DMS114 treated with DMSO at 0.1 percent for 48 hours (cell line): Measurements from ENCODE around the gene MAP2K3.

Experiments used
- DNase-seq: peaks from one replicate; lab custom pipeline; 2025; ENCODE audit not compliant: unreplicated experiment; lab: John Stamatoyannopoulos, UW

MAP2K3 gene

DNA sequence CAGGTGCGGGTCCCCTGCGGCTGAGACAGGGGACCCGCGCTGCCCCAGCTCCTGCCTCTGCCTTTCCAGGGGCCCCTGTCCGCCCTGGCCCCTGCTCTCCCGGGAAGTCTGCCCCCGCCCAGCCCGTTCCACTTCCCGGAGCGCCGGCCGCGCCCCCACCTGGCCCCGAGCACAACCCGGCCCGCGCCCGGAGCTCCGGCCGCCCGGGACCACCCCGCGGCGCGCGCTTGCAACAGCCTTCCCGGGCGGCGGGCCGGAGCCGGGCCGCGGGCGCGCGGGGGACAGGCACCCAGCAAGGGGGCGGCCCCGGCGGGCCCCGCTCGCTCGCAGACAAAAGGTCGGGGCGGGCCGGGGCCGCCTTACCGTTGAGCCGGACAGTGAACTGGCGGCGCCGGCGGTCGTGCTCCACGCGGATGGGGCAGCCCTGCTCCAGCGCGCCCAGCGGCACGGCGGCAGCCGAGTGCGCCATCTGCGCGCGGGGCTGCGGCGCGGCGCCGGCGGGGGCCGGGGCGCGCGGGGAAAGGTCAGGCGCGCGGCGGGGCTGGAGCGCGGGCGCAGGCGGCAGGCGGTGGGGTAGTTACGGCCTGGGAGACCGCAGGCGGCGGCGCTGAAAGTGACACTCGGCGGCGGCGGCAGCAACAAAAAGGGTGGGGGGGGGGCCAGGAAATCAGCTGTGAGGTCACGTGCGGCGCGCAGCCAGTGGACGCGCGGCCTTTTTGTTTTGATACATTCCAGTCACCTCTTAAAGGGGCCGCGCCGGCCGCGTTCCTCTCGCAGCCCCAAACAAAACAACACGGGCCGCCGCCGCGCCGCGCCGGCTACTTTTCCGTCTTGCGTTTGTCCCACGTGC lies 31.5 kb upstream of the MAP2K3 start, which contains the start of gene NATD1:
Gene NATD1 (minus strand): TSS at position 615 of the 850 bp plus-strand sequence. CDS start 146 bp downstream, at position 469.
- DNase-seq: no peak

GRCh38 chr17:21253646-21254441 lies 30.7 kb upstream of the MAP2K3 start:
- no peak for DNase-seq

DNA sequence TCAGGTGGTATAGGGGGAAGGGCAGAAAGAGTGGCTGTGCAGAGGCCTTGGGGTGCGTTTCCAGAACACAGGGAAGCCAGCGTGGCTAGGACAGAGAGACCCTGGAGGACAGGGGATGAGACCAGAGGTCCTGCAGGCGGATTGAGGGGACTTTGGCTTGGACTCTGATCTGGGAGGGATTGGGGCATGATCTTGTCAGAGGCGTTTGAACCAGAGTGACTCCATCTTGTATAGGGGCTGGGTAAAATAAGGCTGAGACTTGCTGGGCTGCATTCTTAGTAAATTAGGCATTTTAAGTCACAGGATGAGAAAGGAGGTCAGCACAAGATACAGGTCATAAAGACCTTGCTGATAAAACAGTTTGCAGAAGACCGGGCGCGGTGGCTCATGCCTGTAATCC lies 25.9 kb upstream of the MAP2K3 start:
- no peak for DNase-seq

DNA sequence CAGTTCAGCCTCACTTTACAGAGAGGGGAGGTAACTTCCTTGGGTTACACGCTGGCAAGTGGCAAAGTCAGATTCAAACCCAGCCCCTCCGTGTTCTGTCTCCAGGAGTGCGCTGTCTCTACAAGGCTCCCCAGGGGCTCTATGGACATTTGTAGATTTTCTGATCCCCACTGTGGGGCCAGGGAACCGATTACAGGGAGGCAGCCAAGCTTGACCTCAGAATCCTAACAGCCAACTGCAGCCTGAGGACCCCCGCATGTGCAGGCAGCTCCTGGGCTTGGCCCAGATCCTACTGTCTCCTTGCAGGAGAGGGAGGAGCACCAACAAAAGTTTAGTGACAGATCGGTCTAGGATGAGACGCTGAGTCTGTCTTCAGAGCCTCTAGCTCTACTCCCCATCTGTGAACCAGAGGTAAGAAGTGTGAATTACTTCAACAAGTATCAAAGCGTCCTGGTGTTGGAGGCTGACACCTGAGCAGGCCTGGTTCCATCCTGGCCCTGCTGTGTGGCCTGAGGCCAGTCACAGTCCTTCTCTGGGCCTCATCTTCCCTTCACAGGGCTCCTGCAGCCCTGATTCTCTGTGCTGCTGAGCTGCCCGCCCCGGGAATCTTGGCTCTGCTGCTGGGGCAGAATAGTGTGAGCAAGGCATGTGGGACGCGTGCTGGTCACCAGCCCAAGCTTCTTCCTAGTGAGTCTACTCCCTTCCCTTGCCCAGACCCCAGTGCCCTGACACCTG lies 22.1 kb upstream of the MAP2K3 start:
- no peak for DNase-seq

GRCh38 chr17:21263376-21263775 lies 21.1 kb upstream of the MAP2K3 start:
- no peak for DNase-seq

DNA sequence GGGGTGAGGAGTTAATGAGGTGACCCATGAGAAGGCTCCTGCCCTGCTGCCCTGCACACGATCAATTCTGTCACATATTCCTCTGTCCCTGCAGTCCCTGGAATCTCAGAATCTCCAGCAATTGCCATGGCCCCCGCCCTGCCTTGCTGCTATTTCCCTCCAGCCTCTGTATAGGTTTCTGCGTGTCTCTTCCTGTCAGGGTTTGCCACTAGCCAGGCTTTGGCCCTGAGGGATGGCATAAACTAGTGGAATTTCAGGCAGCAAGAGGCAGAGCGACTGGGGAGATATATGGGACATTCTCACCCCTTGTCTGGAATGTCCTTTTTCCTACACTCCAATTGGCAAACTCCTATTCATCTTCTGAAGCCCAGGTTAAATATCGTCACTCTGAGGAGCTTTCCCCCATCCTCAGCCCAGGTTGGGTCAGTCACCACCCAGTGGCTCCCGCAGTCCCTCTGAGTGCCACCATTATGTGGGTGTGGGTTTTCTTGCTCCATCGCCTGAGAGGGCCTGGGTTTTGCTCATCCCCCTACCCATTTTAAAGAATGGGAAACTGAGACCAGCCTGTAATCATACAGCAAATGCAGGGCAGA lies 15.8 kb upstream of the MAP2K3 start:
- no peak for DNase-seq

DNA sequence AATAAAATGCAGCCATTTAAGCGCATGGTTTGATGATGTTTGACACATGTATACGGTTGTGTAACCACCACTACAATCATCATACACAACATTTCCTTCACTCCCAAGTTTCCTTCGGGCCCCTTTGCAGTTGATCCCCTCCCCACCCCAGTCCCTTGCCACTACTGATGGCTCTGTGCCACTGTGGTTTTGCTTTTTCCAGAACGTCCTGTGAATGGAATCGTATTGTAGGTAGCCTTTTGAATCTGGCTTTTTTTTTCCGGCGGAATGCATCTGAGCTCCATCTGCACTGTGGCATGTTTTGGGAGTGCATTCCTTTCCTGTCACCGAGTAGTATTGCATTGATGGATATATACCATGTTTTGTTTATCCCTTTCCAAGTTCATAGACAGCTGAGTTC lies 15.1 kb upstream of the MAP2K3 start:
- DNase-seq: no peak

- DNase-seq: no peak
These were observed 12.9 kb upstream of the MAP2K3 start for GRCh38 chr17:21271454-21272183.

DNA sequence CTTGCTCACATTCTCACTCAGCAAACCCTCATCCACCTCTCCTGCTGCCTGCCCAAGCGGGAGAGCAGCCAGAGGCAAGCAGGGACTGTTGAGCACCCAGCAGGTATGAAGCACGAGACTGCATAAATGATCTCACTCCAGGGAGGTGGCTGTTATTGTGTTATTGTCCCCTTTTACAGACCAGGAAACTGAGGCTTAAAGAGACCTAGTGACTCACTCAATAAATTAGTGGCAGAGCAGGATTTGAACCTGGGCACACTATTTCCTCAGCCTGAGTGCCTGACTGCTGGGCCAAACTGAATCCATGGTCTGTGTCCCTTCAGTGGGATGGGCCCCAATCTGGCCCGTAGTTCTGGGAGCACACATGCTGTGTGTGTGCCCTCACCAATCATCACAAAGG lies 12.3 kb upstream of the MAP2K3 start:
- DNase-seq: no peak

DNA sequence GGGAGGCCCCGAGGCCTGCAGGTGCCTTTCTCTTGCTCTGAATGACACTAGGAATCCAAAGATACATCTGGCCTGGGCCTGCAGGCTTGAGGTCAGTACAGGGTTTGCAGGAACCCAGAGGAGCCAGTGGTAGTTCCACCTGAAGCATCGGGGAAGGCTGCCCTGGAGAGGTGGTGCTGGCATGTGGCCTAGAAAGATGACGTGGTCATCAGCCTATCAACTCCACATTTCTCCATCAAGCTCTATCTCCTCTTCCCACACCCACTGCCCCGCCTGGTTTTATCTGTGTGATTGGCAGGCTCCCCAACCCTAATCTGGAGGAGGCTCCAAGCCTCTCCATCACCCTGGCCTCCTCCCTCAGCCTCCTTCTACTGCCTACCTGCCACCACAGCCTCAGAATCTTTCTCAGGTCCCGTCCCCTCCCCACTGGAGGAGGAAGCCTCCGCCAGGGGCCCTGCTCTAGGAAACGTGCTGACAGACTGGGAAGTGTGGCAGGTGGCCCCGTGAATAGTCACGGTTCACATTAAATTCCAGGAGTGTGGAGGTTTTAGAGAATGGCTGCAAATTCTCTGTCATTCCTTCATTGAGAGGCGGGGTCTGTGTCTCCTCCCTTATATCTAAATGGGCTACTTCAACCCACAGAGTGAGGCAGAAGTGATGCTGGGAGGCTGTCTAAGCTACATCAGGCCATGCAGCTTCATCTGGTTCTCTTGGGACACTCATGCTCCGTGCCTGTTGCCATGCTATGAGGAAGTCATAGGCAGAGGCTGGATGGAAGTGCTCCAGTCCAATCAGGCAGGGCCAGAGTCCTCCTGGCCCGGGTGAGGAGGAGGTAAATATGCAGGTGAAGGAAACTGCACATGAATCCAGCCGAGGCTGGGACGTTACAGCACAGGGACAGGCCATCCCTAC lies 11.4 kb upstream of the MAP2K3 start:
- DNase-seq: no peak

DNA sequence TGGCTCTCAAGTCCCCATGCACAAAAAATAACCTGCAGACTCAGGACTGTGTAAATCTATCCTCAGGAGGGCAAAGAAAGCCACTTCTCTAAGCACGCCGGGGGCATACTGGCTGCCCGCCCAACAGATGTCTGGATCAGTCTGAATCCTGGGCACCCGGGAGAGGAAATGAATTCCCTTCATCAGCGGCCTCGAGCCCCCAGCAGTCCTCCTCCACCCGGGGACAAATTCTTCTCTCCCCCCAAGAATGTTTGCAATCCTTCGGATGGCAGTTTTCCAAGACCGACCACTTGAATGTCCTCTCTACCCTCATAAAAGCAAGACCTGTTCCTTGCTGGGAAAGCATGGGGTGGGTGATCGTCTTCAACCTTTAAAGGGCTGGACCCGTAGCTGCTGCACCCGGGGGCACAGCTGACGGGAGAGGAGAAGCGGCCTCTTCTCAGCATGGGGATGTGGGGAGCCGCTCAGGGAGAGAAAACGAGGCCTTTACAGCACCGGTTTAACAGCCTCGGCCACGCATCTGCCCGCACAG lies 9.4 kb upstream of the MAP2K3 start:
- DNase-seq: no peak

GRCh38 chr17:21275579-21276263 lies 8.8 kb upstream of the MAP2K3 start:
- DNase-seq: no peak

DNA sequence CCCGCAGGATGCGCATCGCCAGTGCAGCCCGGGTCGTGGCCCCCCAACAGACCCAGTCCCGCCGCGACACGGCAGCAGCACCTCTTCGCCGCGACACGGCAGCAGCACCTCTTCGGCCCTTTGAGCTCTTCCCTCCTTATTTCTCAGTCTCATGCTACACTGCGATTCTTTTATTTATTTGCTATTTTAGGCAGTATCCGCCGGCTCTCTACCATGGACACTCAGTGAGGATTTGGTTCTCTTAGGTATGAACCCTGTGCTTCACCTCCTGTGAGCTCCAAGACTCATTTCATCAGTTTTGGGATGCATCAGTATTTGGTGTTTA lies 8.3 kb upstream of the MAP2K3 start:
- DNase-seq: no peak

DNA sequence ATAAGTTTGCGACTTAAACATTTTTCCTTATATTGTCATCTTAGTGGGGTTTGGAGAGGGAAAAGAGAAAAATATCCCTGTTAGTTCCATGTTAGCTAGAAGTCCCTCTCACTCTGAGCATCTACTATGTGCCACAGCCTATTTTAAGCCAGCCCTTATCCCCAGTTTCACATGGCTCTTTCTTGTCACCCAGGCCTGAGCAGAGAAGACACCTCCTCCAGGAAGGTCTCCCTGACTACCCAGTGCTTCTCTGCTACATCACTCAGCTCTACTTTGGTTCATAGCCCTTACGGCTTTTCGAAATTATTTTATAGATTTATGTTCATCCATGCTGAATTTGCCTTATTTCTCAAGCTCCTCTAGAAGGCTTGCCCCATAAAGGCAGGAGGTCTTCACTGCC lies 7.2 kb upstream of the MAP2K3 start:
- no peak for DNase-seq

DNA sequence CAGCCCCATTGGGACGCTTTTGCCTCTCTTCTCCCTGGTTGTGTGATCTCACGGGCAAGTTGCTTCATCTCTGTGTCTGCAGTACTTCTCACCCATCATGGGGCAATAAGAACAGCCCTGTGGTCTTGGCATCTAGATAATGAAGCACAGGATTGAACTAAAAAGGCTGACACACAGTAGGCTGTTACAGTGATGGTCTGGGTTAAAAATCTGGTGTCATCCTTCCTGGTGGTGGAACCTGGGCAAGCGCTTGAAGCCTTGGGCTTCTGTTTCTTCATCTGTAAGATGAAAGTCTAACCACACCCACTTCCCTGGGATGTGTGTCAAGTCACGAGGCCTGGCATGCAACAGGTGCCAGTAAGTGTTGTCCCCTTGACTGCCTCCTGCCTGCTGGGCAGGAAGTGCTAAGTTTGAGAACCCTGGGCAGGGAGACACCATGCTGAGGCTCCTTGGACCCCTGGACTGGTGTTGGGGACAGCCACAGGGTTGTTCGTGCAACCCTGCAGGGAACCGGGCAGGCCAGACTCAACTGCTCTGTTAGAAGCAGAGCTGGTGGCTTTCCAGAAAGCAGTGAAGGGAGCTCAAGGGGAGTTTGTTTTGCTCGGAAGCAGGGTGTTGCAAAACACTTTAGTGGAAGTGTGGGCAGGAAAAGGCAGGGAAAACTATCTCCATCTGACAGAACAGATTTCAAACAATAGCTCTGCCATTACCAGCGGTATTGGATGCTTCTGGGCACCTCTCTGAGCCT lies 5.9 kb upstream of the MAP2K3 start:
- DNase-seq: no peak

- no peak for DNase-seq
These were observed 5.3 kb upstream of the MAP2K3 start for GRCh38 chr17:21279198-21279535.

GRCh38 chr17:21279582-21279981 lies 4.9 kb upstream of the MAP2K3 start:
- no peak for DNase-seq

DNA sequence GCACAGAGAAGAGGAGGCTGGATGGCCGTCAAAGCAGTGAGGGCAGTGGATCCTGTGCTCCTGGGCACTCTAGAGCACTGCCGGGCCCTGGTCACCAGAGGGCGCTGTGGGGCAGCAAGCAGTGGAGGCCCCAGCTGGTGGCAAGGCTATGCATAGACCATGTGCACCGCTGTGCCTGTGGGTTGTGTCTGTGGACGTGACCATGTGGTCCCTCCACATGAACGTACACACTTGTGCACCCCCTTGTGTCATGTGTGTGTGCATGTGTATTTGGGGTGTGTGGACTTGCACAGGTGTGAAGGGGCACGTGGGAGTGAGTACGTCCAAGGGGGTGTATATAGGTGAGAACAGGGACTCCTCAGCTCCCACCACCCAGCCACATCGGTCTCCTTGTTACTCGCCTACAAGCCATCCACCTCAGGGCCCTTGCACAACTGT lies 4.4 kb upstream of the MAP2K3 start:
- DNase-seq: no peak
